ENCODE data around the gene SLC39A7. TPM values are rescaled to one million over a fixed set of nuclear protein-coding genes. Genes with fewer than 3 reads are reported as not detected.

The SLC39A7 gene
- total and polyA plus RNA-seq, 2 of the 13 experiments (the other 11 are each of a cell fraction or from before 2014, with no cell fraction given), result 142 to 229 TPM

- TF ChIP-seq ZNF256 (CRISPR knock-in tag; conservative IDR thresholded peaks at IDR 0.05) (peak; percentile 75; the same call in 1 of the 2 replicates), NRL (CRISPR knock-in tag; IDR thresholded peaks at IDR 0.05; ENCODE audit: borderline replicate concordance) (no peak), TIGD3 (CRISPR knock-in tag; IDR thresholded peaks at IDR 0.05; ENCODE audit: borderline replicate concordance) (0 out of 2 replicates have a peak, but pooled peaks have one; percentile 36), HDAC2 (CRISPR knock-in tag; IDR thresholded peaks at IDR 0.05) (no peak), TBX3 (IDR thresholded peaks at IDR 0.05; ENCODE audit: borderline replicate concordance) (no peak), ZNF414 (CRISPR knock-in tag; IDR thresholded peaks at IDR 0.05) (peak; percentile 62; the same call in 1 of the 2 replicates), ZNF101 (CRISPR knock-in tag; IDR thresholded peaks at IDR 0.05; ENCODE audit: borderline replicate concordance, low read depth) (0 out of 2 replicates have a peak, but pooled peaks have one; percentile 42), HMGA1 (CRISPR knock-in tag; conservative IDR thresholded peaks at IDR 0.05) (no peak), EHMT2 (IDR thresholded peaks at IDR 0.05; ENCODE audit: borderline replicate concordance, low read depth, low read length) (no peak), ZNF75D (CRISPR knock-in tag; IDR thresholded peaks at IDR 0.05; ENCODE audit: borderline replicate concordance) (no peak), ZNF891 (CRISPR knock-in tag; IDR thresholded peaks at IDR 0.05) (no peak; the same call in 1 of the 2 replicates), RARA (CRISPR knock-in tag; IDR thresholded peaks at IDR 0.05) (no peak; the same call in 1 of the 2 replicates), GATAD2A (CRISPR knock-in tag; IDR thresholded peaks at IDR 0.05) (no peak)
- TF ChIP-seq, protein P1, sequence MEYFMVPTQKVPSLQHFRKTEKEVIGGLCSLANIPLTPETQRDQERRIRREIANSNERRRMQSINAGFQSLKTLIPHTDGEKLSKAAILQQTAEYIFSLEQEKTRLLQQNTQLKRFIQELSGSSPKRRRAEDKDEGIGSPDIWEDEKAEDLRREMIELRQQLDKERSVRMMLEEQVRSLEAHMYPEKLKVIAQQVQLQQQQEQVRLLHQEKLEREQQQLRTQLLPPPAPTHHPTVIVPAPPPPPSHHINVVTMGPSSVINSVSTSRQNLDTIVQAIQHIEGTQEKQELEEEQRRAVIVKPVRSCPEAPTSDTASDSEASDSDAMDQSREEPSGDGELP (IDR thresholded peaks at IDR 0.05; ENCODE audit: borderline replicate concordance, low read depth), result no peak
- TF ChIP-seq, protein P2, sequence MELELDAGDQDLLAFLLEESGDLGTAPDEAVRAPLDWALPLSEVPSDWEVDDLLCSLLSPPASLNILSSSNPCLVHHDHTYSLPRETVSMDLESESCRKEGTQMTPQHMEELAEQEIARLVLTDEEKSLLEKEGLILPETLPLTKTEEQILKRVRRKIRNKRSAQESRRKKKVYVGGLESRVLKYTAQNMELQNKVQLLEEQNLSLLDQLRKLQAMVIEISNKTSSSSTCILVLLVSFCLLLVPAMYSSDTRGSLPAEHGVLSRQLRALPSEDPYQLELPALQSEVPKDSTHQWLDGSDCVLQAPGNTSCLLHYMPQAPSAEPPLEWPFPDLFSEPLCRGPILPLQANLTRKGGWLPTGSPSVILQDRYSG (CRISPR knock-in tag; IDR thresholded peaks at IDR 0.05), result no peak
Measured at GRCh38 chr6:33204415-33205190, 3.9 kb downstream of the SLC39A7 start, which contains the start of gene HSD17B8 (continued).
